OCI-LY7 (cell line): ENCODE measurements around the gene HACE1.

Source experiments
- EZH2phosphoT487 ChIP-seq: fragments of 200-600 bp; sonication (generic); IDR thresholded peaks from 2 replicates; pipeline ENCODE4 v1.6.1; 2018; ENCODE audit warnings: low read depth, borderline replicate concordance, mild to moderate bottlenecking, mixed run types, antibody characterized with exemption, low read length, moderate library complexity, mixed read lengths
- TF ChIP-seq, protein P1 (sequence below): fragments of 200-600 bp; sonication (generic); conservative IDR thresholded peaks from 2 replicates; pipeline ENCODE4 v1.5.1; 2014; ENCODE audit warnings: mild to moderate bottlenecking, antibody characterized with exemption, low read length, moderate library complexity, mixed read lengths

DNA sequence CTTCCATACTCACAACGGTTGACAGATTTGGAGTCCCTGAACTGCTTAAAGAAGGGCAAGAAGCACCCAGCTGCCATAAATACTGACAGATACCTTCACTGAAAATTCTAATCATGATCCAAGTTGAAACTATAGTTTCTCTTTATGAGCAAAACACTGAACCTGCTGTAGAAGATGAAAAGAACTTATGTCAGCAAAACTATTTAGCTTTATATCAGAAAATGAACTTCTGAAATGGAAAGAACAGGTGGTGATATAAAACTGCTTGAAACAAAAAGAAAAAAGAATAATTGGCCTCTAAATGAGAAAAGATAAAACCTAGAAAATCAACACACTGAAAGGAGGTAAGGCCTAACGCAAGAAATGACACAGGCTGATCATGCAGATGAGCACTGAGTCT, 72.4 kb downstream of the HACE1 start:
- TF ChIP-seq, protein P1, sequence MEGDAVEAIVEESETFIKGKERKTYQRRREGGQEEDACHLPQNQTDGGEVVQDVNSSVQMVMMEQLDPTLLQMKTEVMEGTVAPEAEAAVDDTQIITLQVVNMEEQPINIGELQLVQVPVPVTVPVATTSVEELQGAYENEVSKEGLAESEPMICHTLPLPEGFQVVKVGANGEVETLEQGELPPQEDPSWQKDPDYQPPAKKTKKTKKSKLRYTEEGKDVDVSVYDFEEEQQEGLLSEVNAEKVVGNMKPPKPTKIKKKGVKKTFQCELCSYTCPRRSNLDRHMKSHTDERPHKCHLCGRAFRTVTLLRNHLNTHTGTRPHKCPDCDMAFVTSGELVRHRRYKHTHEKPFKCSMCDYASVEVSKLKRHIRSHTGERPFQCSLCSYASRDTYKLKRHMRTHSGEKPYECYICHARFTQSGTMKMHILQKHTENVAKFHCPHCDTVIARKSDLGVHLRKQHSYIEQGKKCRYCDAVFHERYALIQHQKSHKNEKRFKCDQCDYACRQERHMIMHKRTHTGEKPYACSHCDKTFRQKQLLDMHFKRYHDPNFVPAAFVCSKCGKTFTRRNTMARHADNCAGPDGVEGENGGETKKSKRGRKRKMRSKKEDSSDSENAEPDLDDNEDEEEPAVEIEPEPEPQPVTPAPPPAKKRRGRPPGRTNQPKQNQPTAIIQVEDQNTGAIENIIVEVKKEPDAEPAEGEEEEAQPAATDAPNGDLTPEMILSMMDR: no peak
- TF ChIP-seq EZH2phosphoT487: no peak
